NCI-H460 (cell line): ENCODE data around the gene RUFY3. TPM values are rescaled to one million over a fixed set of nuclear protein-coding genes. Genes with fewer than 3 reads are reported as not detected.
"Not testable (repeated sequence)": the region's sequence is repeated elsewhere in the genome, so short reads cannot be mapped to it uniquely, and the experiment has no call there.

Experiments
- DNase-seq: peaks from one replicate; pipeline ENCODE4 v3.0.0-alpha.2; 2016; ENCODE audit warnings: low read depth; ENCODE audit errors: extremely low read depth
- polyA plus RNA-seq: library from polyadenylated mRNA; depleted of rRNA; stranded (reverse); fragments of >200 nt; gene quantifications from 2 replicates; pipeline ENCODE4 v1.2.3, GENCODE V29; 2014; cell fraction: nucleus; rRNA removed
- total RNA-seq: library from RNA; depleted of rRNA; stranded (reverse); fragments of >200 nt; shearing (Covaris generic); gene quantifications from 2 replicates; pipeline ENCODE4 v1.2.3, GENCODE V29; 2014; rRNA removed

RUFY3 gene
- 15.9 and 23.5 TPM in 2 replicates for total RNA-seq
- 18.3 and 35.9 TPM in 2 replicates for polyA plus RNA-seq

DNA sequence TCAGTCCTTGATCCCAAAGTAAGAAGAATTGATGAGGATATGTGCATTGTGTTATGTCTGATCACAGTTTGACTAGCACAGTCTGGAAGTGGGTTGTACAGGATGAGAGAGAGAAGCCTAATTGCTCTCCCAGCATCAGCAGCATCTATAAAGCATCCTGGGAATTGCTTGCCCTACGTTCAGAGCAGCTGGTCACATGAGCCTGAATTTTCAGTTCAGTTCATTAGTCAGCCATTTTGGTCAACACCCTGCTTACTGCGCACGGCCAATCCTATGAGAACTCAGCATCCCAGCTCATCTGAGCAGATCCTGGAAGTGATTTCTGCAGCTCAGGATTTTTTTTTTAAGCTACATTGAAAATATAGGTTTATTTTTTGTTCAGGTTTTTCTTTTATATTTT is at the start of gene RUFY3:
Gene RUFY3, plus strand, starts transcription at position 218 of the 400 bp plus-strand sequence. CDS start 610 bp downstream, outside the sequence.
- no peak for DNase-seq

GRCh38 chr4:70674191-70674590 is 47.6 kb upstream of the RUFY3 start:
- DNase-seq, result no peak

DNA sequence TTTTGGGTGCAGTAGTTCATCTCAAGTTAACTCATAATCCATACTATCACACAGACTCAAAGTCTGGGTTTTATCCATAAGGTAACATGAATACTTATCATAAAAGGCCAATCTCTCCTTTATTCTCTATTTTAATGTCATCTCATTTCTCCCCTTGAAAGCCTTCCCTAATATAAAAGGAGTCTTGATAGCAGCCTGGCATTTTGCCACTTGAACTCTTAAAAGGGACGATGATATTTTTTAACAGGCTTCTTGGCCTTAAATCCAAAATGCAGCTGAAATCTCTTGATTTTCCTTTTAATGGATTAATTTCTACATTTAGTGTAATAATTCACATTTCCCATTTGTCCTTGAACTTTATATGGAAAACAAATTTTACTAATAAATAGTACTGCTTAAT is 47.0 kb upstream of the RUFY3 start:
- DNase-seq, result no peak

DNA sequence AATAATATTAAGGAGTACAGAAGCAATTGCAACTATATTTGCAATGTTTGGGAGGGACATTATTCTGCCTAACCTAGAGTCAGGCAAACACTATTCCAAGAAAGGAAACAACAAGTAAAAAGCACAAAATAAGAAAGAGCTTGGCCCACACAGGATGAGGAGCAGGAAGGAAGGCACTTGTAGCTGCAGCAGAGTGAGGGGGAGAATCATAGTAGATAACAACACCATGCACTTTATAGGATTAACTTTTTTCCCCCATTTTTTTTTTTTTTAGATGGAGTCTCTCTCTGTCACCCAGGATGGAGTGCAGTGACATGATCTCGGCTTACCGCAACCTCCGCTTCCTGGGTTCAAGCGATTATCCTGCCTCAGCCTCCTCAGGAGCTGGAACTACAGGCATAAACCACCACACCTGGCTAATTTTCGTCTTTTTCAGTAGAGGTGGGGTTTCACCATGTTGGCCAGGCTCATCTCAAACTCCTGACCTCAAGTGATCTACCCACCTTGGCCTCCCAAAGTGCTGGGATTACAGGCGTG is 45.1 kb upstream of the RUFY3 start:
- no peak for DNase-seq

GRCh38 chr4:70678383-70678999 is 43.3 kb upstream of the RUFY3 start:
- DNase-seq, result no peak

GRCh38 chr4:70680934-70681333 is 40.8 kb upstream of the RUFY3 start:
- no peak for DNase-seq

DNA sequence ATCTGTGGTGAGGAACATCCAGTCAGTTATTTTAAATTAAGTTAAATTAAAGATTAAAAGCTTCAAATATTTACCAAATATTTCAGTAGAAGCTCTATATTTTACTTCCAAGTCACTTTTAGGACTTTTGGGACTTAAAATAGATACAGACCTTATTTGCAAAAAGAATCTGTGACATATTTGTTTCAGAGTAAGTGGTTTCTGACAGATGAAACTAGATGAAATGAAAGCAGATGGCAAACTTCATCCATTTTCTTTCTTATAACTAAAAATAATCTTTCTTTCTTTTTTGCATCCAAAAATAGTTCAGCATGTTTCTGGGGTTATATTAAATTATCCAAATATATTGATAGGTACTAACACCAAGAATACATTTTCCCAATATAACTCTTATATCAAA is 40.1 kb upstream of the RUFY3 start:
- no peak for DNase-seq

GRCh38 chr4:70682142-70682541 is 39.6 kb upstream of the RUFY3 start:
- DNase-seq, result not testable (repeated sequence)

DNA sequence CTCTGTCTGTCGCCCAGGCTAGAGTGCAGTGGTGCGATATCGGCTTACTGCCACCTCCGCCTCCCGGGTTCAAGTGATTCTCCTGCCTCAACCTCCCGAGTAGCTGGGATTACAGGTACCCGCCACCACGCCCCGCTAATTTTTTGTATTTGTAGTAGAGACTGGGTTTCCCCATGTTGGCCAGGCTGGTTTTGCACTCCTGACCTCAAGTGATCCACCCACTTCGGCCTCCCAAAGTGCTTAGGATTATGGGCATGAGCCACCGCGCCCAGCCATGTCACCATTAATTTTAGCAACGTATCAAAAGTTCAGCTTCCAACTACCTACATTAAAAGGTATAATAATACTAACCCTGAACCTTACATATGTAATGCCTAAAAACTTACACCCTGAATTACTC is 34.4 kb upstream of the RUFY3 start:
- no peak for DNase-seq

DNA sequence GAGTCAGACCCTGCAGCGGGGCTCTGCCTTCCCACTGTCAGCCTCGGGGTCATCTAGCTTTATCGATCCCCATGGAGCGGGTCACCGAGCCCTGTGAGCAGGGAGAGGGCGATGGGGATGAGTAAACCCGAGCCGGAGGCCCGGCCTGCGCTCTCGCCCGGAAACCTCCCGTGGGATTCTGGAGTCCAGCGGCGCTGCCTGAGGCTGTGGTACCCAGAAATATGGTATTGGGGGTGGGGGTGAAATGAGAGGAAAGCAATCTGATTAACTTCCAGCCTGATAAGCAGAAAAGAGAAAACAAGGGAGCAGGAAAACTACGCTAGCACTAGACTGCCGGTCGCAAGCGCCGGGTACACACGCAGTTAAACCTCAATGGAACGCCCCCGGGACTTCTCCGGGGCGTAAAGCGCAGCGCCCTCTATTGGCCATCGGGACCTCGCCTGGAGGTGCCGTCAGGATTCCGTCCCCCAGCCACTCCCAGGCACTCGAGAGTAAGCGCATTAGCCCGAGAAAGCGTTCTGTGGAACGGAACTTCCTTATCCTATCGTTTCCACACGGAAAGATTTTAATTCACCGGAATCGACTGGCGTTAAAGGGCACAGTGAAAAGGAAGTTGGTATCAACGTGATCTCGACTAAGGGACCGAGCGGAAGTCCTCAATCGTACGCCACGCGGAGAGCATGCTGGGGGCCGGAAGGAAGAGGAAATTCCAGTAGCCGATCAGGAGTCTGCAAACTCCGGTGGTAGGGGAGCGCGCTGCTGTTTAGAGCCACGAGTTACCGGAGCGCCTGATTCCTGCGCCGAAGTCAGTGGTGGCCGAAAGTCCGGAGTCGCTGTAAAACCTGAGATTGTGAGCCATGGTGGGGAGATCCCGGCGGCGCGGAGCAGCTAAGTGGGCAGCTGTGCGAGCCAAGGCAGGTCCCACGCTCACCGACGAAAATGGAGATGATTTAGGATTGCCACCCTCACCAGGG is 33.7 kb upstream of the RUFY3 start, which contains the start of gene UTP3:
Gene UTP3, plus strand, starts transcription at position 712 of the 974 bp plus-strand sequence. Its CDS starts 146 bp downstream, at position 858.
- DNase-seq, result peak; percentile 96

- DNase-seq, result no peak
Measured at GRCh38 chr4:70688795-70689231, 33.0 kb upstream of the RUFY3 start.

DNA sequence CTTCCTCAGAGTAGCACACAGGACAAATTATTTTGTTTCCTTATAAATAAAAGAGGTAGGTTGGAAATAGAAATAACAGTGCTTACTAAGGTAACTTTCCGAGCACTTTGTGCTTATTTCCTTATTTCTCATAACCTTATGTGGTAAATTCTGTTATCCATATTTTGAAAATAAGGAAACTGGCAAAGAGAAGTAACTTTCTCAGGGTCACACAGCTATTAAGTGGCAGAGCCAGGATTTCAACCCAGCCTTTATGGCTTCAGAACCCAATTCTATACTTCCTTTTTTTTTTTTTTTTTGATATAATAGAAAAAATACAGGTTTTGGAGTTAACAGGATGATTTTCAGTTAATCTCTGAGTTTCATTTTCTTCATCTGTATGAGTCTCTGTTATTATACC is 30.1 kb upstream of the RUFY3 start:
- no peak for DNase-seq

DNA sequence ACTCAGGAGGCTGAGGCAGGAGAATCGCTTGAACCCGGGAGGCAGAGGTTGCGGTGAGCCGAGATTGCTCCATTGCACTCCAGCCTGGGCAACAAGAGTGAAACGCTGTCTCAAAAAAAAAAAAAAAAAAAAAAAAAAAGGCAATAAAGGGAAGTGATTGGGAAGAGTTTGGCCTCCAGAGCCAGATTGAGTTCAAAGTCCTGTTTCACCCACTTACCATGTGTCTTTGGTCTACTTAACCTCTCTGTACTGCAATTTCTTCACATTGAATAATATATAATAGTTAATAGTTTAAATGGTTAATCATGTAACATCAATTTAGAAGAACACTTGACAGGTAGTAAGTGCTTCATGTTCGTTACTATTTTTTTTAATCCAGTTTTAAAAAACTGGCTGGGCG is 27.1 kb upstream of the RUFY3 start:
- DNase-seq, result not testable (repeated sequence)

GRCh38 chr4:70698435-70698834 is 23.3 kb upstream of the RUFY3 start:
- not testable (repeated sequence) for DNase-seq

GRCh38 chr4:70700712-70701111 is 21.1 kb upstream of the RUFY3 start:
- DNase-seq, result no peak

DNA sequence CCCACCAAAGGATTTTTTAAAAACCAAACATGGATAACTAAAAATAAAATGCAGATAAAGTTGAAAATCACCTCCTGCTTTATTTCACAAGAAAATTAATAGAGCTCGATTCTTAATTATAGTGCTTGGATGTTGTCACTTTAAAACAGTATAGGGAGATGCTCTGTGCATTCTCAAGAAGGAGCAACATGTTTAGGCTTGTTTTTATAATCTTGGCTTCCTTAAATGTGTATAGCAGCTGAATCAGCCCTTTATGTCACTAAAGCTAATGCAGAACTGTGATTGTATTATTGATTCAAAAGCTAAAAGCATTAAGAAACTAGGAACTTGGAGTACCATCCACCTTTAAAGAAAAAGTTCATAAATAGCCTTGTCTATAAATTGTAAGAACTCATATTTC is 20.5 kb upstream of the RUFY3 start:
- no peak for DNase-seq

GRCh38 chr4:70702592-70702991 is 19.2 kb upstream of the RUFY3 start:
- not testable (repeated sequence) for DNase-seq

GRCh38 chr4:70703619-70704214 is 18.0 kb upstream of the RUFY3 start:
- DNase-seq, result no peak

DNA sequence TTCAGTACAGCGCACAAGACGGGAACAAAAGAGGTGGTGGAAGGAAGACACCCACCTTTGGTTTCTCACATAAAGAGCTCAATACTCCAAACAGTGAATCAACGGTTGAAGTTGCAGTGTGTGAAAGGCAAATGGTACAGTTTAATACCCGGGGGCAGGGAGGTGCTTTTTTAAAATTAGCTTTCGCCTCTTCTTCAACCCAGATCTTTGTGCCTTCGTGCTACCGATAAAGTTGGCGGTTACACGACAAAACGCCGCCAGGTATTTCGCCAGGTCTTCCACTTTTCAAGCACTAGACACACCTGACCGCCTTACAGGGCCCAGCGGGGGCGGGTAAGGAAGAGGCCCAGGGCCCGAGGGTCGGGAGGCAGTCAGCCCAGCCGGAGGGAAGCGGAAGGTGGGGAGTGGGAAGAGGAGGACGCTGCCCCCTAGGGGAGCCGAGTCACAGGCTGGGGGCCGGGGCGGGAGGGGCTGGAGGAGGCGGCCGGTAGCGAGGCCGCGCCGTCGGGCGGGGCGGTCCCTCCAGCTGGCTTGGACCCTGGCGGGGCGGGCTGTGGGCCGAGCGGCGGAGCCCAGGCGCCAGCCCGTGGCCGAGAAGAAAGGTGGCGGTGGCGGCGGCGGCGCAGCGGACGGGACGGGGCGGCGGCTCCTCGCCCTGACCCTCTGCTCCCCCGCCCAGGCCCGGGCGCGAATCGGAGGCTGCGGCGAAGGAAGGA is 17.4 kb upstream of the RUFY3 start:
- DNase-seq, result peak; percentile 63

GRCh38 chr4:70704931-70705182 is 16.9 kb upstream of the RUFY3 start:
- DNase-seq, result no peak
